Psoas muscle (tissue), 8 donors: ENCODE data around the gene LRRC1. TPM values are rescaled to one million over a fixed set of nuclear protein-coding genes. Genes with fewer than 3 reads are reported as not detected.

ENCODE experiments used
- ATAC-seq, 4 donors: fragments of 200-7000 bp; cut with Tn5 transposase; one replicate each; pipeline ENCODE4 v1.9.1; 2020; ENCODE audit warnings: moderate library complexity in 3 of 4, mild to moderate bottlenecking in 2 of 4
- DNase-seq, 2 donors: peaks; one replicate each; pipeline ENCODE4 v3.0.0-alpha.2; 2020
- H3K27ac ChIP-seq: fragments of 200-600 bp; one replicate; pipeline ENCODE4 v1.8.0; 2022
- H3K27me3 ChIP-seq, 3 donors: fragments of 200-600 bp in 1 of 3; one replicate each; pipeline versions ENCODE4 v1.6.1 to v1.8.0; 2013 to 2022; ENCODE audit warnings: low read length in 2 of 3, mild to moderate bottlenecking in 2 of 3, moderate library complexity in 1 of 3; ENCODE audit not compliant: insufficient read depth in 3 of 3
- H3K36me3 ChIP-seq, 2 donors: fragments of 200-600 bp in 1 of 2; one replicate each; pipeline versions ENCODE4 v1.6.1 to v1.8.0; 2013 to 2022; ENCODE audit warnings: low read depth in 1 of 2, mild to moderate bottlenecking in 1 of 2, moderate library complexity in 1 of 2; ENCODE audit not compliant: insufficient read depth in 1 of 2
- H3K4me1 ChIP-seq: fragments of 200-600 bp; one replicate; pipeline ENCODE4 v1.8.0; 2022
- H3K4me3 ChIP-seq: fragments of 200-600 bp; one replicate; pipeline ENCODE4 v1.8.0; 2022; ENCODE audit warnings: mild to moderate bottlenecking
- H3K9me3 ChIP-seq: fragments of 200-600 bp; one replicate; pipeline ENCODE4 v1.8.0; 2022
- CTCF ChIP-seq: fragments of 200-600 bp; IDR thresholded peaks from one replicate; pipeline ENCODE4 v1.8.0; 2022; ENCODE audit warnings: antibody characterized with exemption
- WGBS, 3 donors: extraction: QIAGEN DNeasy Blood & Tissue Kit; methylation state at CpG; one replicate each; pipeline versions ENCODE4 v1.1.6 to v1.1.7; 2013; 5-methylcytosine and 5-hydroxymethylcytosine counted together
- intact Hi-C, 2 donors: fragments of 100-400 bp; cut with DNase I; formaldehyde crosslinking; loops; one replicate each; pipeline versions ENCODE4 v1.11.0 to v1.14.2; 2022
- polyA plus RNA-seq, 3 donors: library from polyadenylated mRNA; stranded (reverse); fragments of 200-250 nt; gene quantifications; one replicate each; pipeline ENCODE4 v1.2.3, GENCODE V29; 2013
- total RNA-seq, 4 donors: library from RNA; stranded (reverse); fragmentation: NEBNext Ultra II Directional in 2 of 4; extraction: Animal tissue kit (Norgen Biotek cat#: 25700) in 2 of 4; gene quantifications; one replicate each; pipeline versions ENCODE4 v1.2.1 to v1.2.4, GENCODE V29; 2021 to 2023
- donor health status: healthy with polysubstance abuse.
- donor health status: DM: no; HTN: no; CAD: no; lungs with moderate emphysema.
- donor health status: Bipolar disorder and iron deficiency.
- donor health status: healthy.
- donor health status: DM: yes; HTN: yes; CAD: no.
- donor health status: DM: no; HTN: no; CAD: no.
- donor health status: DM: no; HTN: no; CAD: no.
- donor health status: DM: yes; HTN: yes; CAD: no.

Gene LRRC1
- total and polyA plus RNA-seq, 7 donors: 0.39 to 1.1 (median 0.46) TPM

GRCh38 chr6:53837865-53838769 is 43.3 kb downstream of the LRRC1 start:
- Histone ChIP-seq H3K36me3 (no peaks in the 10 kb centered on the region), H3K27ac (no peak overlapping the region), H3K4me1 (no peaks in the 10 kb centered on the region), H3K4me3 (no peak overlapping the region), H3K27me3 (no peaks in the 10 kb centered on the region), H3K9me3 (peaks cover 4% of the 10 kb centered on the region)
- no peak for TF ChIP-seq CTCF
- WGBS, 3 donors: 32 to 39% (median 34%) methylated on average over 3 of the region's 3 CpGs
- intact Hi-C loops: no loop called here
- DNase-seq: no peak
- no peak for ATAC-seq

- TF ChIP-seq CTCF: no peak
- Histone ChIP-seq H3K27me3 (no peaks in the 10 kb centered on the region), H3K36me3 (no peaks in the 10 kb centered on the region), H3K4me3 (no peak overlapping the region), H3K9me3 (peaks cover 4% of the 10 kb centered on the region), H3K27ac (no peak overlapping the region), H3K4me1 (no peaks in the 10 kb centered on the region)
- ATAC-seq (no peak), DNase-seq (no peak)
- intact Hi-C loops: no loop called here
- 95 to 99% (median 96%) methylated on average over 1 of the region's 1 CpG for WGBS, 3 donors
Measured at GRCh38 chr6:53840027-53840426, 45.2 kb downstream of the LRRC1 start.

GRCh38 chr6:53845280-53846195 is 50.7 kb downstream of the LRRC1 start:
- intact Hi-C loops: no loop called here
- 88 to 95% (median 89%) methylated on average over 9 of the region's 9 CpGs for WGBS, 3 donors

GRCh38 chr6:53846250-53846649 is 51.4 kb downstream of the LRRC1 start:
- Histone ChIP-seq H3K27me3 (no peaks in the 10 kb centered on the region), H3K36me3 (no peaks in the 10 kb centered on the region), H3K4me1 (no peaks in the 10 kb centered on the region), H3K4me3 (no peak overlapping the region), H3K9me3 (no peaks in the 10 kb centered on the region), H3K27ac (no peak overlapping the region)
- intact Hi-C loops: no loop called here
- ATAC-seq: no peak
- DNase-seq: no peak
- WGBS, 3 donors: 86 to 96% (median 92%) methylated on average over 7 of the region's 7 CpGs
- no peak for TF ChIP-seq CTCF

More at GRCh38 chr6:53845280-53846195, 50.7 kb downstream of the LRRC1 start:
- ATAC-seq (no peak), DNase-seq (no peak)
- Histone ChIP-seq H3K27ac (no peak overlapping the region), H3K9me3 (no peaks in the 10 kb centered on the region), H3K4me3 (no peak overlapping the region), H3K4me1 (no peaks in the 10 kb centered on the region), H3K36me3 (no peaks in the 10 kb centered on the region), H3K27me3 (no peaks in the 10 kb centered on the region)
- TF ChIP-seq CTCF: no peak
